ENCODE data around the gene MAPT. TPM values are rescaled to one million over a fixed set of nuclear protein-coding genes. Genes with fewer than 3 reads are reported as not detected.

MAPT gene
- total RNA-seq, 1 donor from 2014 or later = 6.1 TPM

DNA sequence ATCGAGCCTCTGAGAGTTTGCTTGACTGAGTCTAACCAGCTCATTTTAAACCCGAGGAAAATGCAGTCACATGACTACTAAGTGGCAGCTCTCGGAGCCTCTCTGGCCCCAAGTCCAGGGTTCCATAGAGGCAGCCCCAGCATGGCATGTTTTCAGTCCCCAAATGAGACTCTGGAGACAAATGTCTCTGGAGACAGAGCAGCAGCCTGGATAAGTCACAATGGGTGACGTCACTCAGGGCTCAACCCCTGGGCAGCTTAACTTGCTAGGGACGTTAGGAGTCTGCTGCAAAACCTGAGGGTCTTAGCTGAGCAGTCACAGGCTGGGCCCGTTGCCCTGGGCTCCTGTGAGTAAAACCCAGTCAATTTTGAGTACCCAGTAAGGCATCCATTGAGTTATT lies 97.8 kb downstream of the MAPT start:
- no peaks in the 10 kb centered on the region for H3K27me3 ChIP-seq
- intact Hi-C loops (cut with DNase I) = no loop called here
- H3K36me3 ChIP-seq = no peaks in the 10 kb centered on the region
- TF ChIP-seq POLR2A (IDR thresholded peaks at IDR 0.05) = no peak
- no peak for TF ChIP-seq POLR2AphosphoS5 (IDR thresholded peaks at IDR 0.05; ENCODE audit: insufficient read depth in 1 of 2, low read depth in 1 of 2)
- H3K9me3 ChIP-seq = no peaks in the 10 kb centered on the region
- H3K4me1 ChIP-seq = no peaks in the 10 kb centered on the region
- no peak for DNase-seq (ENCODE audit: extremely low spot score in 2 of 2)
- H3K27ac ChIP-seq = no peak overlapping the region
- H3K4me3 ChIP-seq = no peak overlapping the region

DNA sequence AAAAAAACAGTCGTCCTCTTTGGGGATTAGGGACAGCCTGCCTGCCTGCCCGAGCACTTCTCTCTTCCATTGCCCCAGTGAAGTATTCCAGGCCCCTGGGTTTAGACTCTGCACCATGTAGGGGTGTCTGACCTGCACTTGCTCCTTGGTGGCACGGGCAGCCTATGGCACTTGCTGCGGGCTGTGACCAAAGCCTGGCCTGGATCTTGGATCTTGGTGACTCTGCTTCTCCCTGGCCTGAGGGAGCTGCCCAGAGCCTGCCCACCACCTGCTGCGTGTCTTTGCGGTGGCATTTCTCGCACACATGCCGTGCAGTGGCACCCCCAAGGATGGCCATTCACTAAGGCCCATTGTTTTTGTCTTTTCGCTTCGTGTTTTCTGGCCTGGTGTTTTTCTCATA lies 98.5 kb downstream of the MAPT start:
- no peak for DNase-seq (ENCODE audit: extremely low spot score in 2 of 2)
- intact Hi-C loops (cut with DNase I) = no loop called here
- no peak for TF ChIP-seq POLR2A (IDR thresholded peaks at IDR 0.05)
- TF ChIP-seq POLR2AphosphoS5 (IDR thresholded peaks at IDR 0.05; ENCODE audit: insufficient read depth in 1 of 2, low read depth in 1 of 2) = no peak
- TF ChIP-seq CTCF (IDR thresholded peaks at IDR 0.05) = no peak
- no peaks in the 10 kb centered on the region for H3K4me1 ChIP-seq
- no peaks in the 10 kb centered on the region for H3K36me3 ChIP-seq
- no peaks in the 10 kb centered on the region for H3K9me3 ChIP-seq
- no peak overlapping the region for H3K4me3 ChIP-seq
- no peaks in the 10 kb centered on the region for H3K27me3 ChIP-seq
- no peak overlapping the region for H3K27ac ChIP-seq

DNA sequence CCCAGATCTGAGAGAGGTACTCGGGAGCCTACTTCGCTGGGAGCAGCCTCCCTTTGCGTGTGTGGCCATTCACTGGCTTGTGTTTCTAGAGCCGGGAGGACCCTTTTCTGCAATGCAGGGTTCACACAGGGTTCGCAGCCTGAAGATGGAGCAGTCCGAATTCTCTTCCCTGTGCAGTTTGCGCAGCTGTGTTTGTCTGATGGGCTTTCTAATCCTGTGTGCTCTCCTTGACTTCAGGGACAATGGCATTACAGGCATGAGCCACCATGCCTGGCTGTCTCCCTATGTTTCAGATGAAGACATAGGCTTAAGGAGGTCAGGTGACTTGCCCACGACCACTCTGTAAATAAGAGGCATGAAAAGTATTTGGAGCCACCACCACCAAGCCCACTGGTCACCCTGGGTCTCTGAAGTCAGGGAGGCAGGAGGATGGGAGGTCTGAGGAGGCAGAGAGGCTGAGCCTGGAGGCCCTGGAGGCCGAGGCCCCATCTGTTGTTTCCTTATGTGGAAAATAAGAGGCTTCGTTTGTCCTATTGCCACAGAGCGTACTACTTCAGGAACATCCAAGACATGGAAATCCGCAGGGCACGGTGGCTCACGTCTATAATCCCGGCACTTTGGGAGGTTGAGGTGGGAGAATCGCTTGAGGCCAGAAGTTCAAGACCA lies 99.7 kb downstream of the MAPT start:
- TF ChIP-seq POLR2A (IDR thresholded peaks at IDR 0.05) (no peak), CTCF (IDR thresholded peaks at IDR 0.05) (no peak), POLR2AphosphoS5 (IDR thresholded peaks at IDR 0.05; ENCODE audit: insufficient read depth in 1 of 2, low read depth in 1 of 2) (no peak)
- Histone ChIP-seq H3K36me3 (no peaks in the 10 kb centered on the region), H3K9me3 (no peaks in the 10 kb centered on the region), H3K4me1 (no peaks in the 10 kb centered on the region), H3K27ac (no peak overlapping the region), H3K4me3 (no peak overlapping the region), H3K27me3 (no peaks in the 10 kb centered on the region)
- intact Hi-C loops (cut with DNase I) = no loop called here
- no peak for DNase-seq (ENCODE audit: extremely low spot score in 2 of 2)

DNA sequence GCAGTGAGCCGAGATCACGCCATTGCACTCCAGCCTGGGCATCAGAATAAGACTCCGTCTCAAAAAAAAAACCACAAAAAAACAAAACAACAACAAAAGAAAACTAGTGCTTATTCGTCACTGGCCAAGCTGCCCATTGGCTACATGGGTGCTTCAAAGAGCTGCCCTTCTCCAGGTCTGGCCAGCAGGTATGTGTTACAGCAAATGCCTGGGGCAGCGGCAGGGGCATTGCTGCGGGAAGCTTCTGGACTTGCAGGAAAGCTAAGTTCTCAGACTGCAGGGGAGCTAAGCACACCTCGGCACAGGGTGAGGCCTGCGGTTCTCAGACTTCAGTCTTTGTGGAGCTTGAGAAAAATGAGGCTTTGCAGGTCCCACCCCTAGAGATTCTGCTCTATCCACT lies 100.6 kb downstream of the MAPT start:
- Histone ChIP-seq H3K27me3 (no peaks in the 10 kb centered on the region), H3K4me1 (no peaks in the 10 kb centered on the region), H3K36me3 (no peaks in the 10 kb centered on the region), H3K4me3 (no peak overlapping the region), H3K9me3 (no peaks in the 10 kb centered on the region), H3K27ac (no peak overlapping the region)
- TF ChIP-seq CTCF (IDR thresholded peaks at IDR 0.05) (no peak), POLR2AphosphoS5 (IDR thresholded peaks at IDR 0.05; ENCODE audit: insufficient read depth in 1 of 2, low read depth in 1 of 2) (no peak), POLR2A (IDR thresholded peaks at IDR 0.05) (no peak)
- no peak for DNase-seq (ENCODE audit: extremely low spot score in 2 of 2)
- intact Hi-C loops (cut with DNase I) = no loop called here

- Histone ChIP-seq H3K27ac (no peak overlapping the region), H3K4me3 (no peak overlapping the region), H3K27me3 (no peaks in the 10 kb centered on the region), H3K4me1 (no peaks in the 10 kb centered on the region), H3K36me3 (no peaks in the 10 kb centered on the region), H3K9me3 (no peaks in the 10 kb centered on the region)
- no peak for DNase-seq (ENCODE audit: extremely low spot score in 2 of 2)
- intact Hi-C loops (cut with DNase I) = no loop called here
- TF ChIP-seq CTCF (IDR thresholded peaks at IDR 0.05) (no peak), POLR2AphosphoS5 (IDR thresholded peaks at IDR 0.05; ENCODE audit: insufficient read depth in 1 of 2, low read depth in 1 of 2) (no peak), POLR2A (IDR thresholded peaks at IDR 0.05) (no peak)
Observed at GRCh38 chr17:45995627-45996270, 101.4 kb downstream of the MAPT start.
